ENCODE results near the gene EVA1C.

DNA sequence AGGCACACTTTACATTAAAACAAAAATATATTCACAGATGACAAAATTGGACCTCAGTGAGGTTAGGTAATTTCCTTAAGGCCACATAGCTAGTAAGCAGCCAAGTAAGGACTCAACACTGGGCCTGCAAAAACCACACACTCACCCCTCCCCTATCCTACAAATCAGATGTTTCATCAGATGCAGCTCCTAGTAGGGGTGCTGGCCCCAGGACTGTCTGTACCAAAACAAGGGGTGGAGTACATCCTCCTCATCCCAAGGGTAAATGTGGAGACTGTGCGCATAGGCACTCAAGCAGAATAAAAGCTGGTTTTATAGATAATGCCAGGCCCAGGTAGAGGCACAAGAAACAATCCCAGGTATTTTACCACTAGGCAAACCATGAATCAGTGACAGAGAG, 45.3 kb upstream of the EVA1C start:
- TF ChIP-seq CTCF (IDR thresholded peaks at IDR 0.05; ENCODE audit: poor library complexity) (no peak), EZH2 (IDR thresholded peaks at IDR 0.05; ENCODE audit: borderline replicate concordance) (no peak), EZH2phosphoT487 (IDR thresholded peaks at IDR 0.05; ENCODE audit: low read depth, severe bottlenecking, unreplicated experiment) (no peak)
